Stimulated activated CD8-positive, alpha-beta memory T cell treated with anti-CD3 and anti-CD28 coated beads, Interleukin-4, amount 100 ng/mL, for 4 hours (primary cell): ENCODE data around the gene RARRES2.

Source experiments
- DNase-seq, 2 donors: peaks; one replicate each; pipeline ENCODE4 v3.0.0-alpha.2; 2020; ENCODE audit warnings: low read depth in 2 of 2, low spot score in 1 of 2

The RARRES2 gene

GRCh38 chr7:150377196-150377595, 35.8 kb upstream of the RARRES2 start:
- no peak for DNase-seq

GRCh38 chr7:150376560-150376959, 35.1 kb upstream of the RARRES2 start:
- no peak for DNase-seq

- no peak for DNase-seq
These were observed 34.5 kb upstream of the RARRES2 start for GRCh38 chr7:150375662-150376521.

GRCh38 chr7:150374472-150374871, 33.0 kb upstream of the RARRES2 start:
- DNase-seq: no peak

- DNase-seq: no peak
These were observed 32.6 kb upstream of the RARRES2 start for GRCh38 chr7:150374026-150374425.

GRCh38 chr7:150373049-150373801, 31.8 kb upstream of the RARRES2 start:
- no peak for DNase-seq

- no peak for DNase-seq
These were observed 31.0 kb upstream of the RARRES2 start for GRCh38 chr7:150372271-150373048.

- no peak for DNase-seq
These were observed 30.5 kb upstream of the RARRES2 start for GRCh38 chr7:150371996-150372270.

GRCh38 chr7:150371131-150371995, 29.9 kb upstream of the RARRES2 start:
- no peak for DNase-seq

GRCh38 chr7:150370612-150371071, 29.2 kb upstream of the RARRES2 start:
- DNase-seq: no peak

- DNase-seq: no peak
These were observed 28.5 kb upstream of the RARRES2 start for GRCh38 chr7:150369748-150370501.

- DNase-seq: peak; percentile 40 to 51
These were observed 27.7 kb upstream of the RARRES2 start for GRCh38 chr7:150368884-150369747.

- peak; percentile 64 to 71 for DNase-seq
These were observed 26.9 kb upstream of the RARRES2 start, which contains the start of gene REPIN1 for GRCh38 chr7:150368096-150368883. Gene REPIN1, plus strand, starts transcription at chr7:150368822. Its CDS starts 890 bp downstream, at chr7:150369712.

GRCh38 chr7:150367677-150368095, 26.3 kb upstream of the RARRES2 start:
- DNase-seq: no peak

- no peak for DNase-seq
These were observed 24.4 kb upstream of the RARRES2 start for GRCh38 chr7:150365673-150366398.

- DNase-seq: no peak
These were observed 23.8 kb upstream of the RARRES2 start for GRCh38 chr7:150365194-150365593.

GRCh38 chr7:150363872-150364271, 22.4 kb upstream of the RARRES2 start:
- no peak for DNase-seq
